ENCODE data around the gene SLC22A17. TPM values are rescaled to one million over a fixed set of nuclear protein-coding genes. Genes with fewer than 3 reads are reported as not detected.

The SLC22A17 gene
- total and polyA plus RNA-seq, 2 of the 4 experiments (the other 2 are of a cell fraction), result 6.6 to 36.0 TPM

DNA sequence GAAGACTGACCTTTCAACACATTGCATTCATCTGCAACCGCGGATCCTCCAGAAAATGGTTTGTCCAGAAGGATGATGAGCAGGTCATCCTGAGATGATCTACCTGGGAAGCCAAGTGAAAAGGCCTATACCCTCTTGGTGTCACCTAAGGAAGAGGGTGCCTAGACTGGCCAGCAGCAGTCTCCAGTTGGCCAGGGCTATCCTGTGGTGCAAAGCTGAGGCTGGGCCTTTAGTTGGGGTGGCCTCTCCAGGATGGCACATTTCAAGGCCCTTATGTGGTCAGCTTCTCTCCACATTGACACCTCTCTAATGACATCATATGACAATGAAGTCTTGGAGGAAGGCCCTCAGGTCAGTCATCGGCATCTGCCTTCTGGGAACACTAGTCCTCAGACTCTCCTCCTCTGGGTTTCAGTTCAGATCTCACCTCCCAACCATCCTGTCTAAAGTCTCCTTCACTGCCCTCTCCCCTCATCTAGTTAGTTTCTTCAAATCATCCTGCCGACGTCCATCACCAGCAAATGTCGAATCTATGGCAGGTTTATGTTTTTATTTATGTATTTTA is 3.3 kb upstream of the SLC22A17 start:
- Histone ChIP-seq H2BK15ac (ENCODE audit: low read depth, low read length) (no peak overlapping the region), H3K4ac (ENCODE audit: low read depth, low read length) (no peak overlapping the region), H3K27ac (ENCODE audit: insufficient read depth, low read length) (no peak overlapping the region), H2BK5ac (ENCODE audit: low read depth, low read length, poor library complexity, severe bottlenecking) (no peak overlapping the region), H3K27me3 (ENCODE audit: control insufficient read depth, insufficient read depth, low read length) (no peaks in the 10 kb centered on the region), H3K4me1 (ENCODE audit: control insufficient read depth, insufficient read depth, low read length) (peaks cover 3% of the 10 kb centered on the region; the same call in 1 of the 2 replicates), H2AFZ (replicated peaks; ENCODE audit: low read length, poor library complexity) (no peak overlapping the region), H4K91ac (ENCODE audit: insufficient read depth, low read depth, low read length) (no peak overlapping the region), H3K4me3 (ENCODE audit: insufficient read depth, low read depth, low read length) (no peak overlapping the region), H3K9me1 (ENCODE audit: insufficient read depth, low read length) (peaks cover 6% of the 10 kb centered on the region; the same call in 1 of the 2 replicates), H4K20me1 (ENCODE audit: insufficient read depth, low read length) (no peaks in the 10 kb centered on the region; the same call in 1 of the 2 replicates), H3K9ac (ENCODE audit: low read depth, low read length) (no peak overlapping the region), H2BK120ac (ENCODE audit: low read depth, low read length) (no peak overlapping the region), H4K8ac (ENCODE audit: low read depth in 2 of 2, low read length in 2 of 2) (no peak overlapping the region), H2AK9ac (replicated peaks; ENCODE audit: low read depth, low read length, poor library complexity) (no peak overlapping the region), H2BK20ac (ENCODE audit: low read depth, low read length) (no peak overlapping the region), H4K5ac (ENCODE audit: low read depth, low read length) (no peak overlapping the region), H3K23ac (ENCODE audit: low read depth, low read length) (no peak overlapping the region), H3K4me2 (ENCODE audit: low read depth, low read length) (no peak overlapping the region), H2AK5ac (ENCODE audit: low read depth, low read length) (no peak overlapping the region), H3K14ac (replicated peaks; ENCODE audit: low read depth, low read length) (no peak overlapping the region), H3K56ac (ENCODE audit: extremely low read depth, insufficient read depth, low read length) (no peak overlapping the region), H3K36me3 (ENCODE audit: control insufficient read depth, insufficient read depth, low read length) (peaks cover 36% of the 10 kb centered on the region), H3K79me1 (ENCODE audit: low read depth in 1 of 2, low read length in 2 of 2) (peaks cover 4 to 9% of the 10 kb centered on the region in 2 experiments; a peak in 3 of 4 replicates), H3K18ac (ENCODE audit: low read depth, low read length) (no peak overlapping the region), H3K9me3 (ENCODE audit: control insufficient read depth, insufficient read depth, low read length) (no peaks in the 10 kb centered on the region)
- DNase-seq, result no peak
- ATAC-seq (ENCODE audit: low read depth), result no peak
- TF ChIP-seq RAD21 (IDR thresholded peaks at IDR 0.05; ENCODE audit: low read length), result no peak
- no peak for TF ChIP-seq MAZ (IDR thresholded peaks at IDR 0.05; ENCODE audit: borderline replicate concordance, low read depth, low read length)
- no peak for TF ChIP-seq CEBPB (IDR thresholded peaks at IDR 0.05; ENCODE audit: low read depth, low read length)
- TF ChIP-seq MXI1 (IDR thresholded peaks at IDR 0.05; ENCODE audit: borderline replicate concordance, low read depth, low read length), result no peak
- TF ChIP-seq, protein P1, sequence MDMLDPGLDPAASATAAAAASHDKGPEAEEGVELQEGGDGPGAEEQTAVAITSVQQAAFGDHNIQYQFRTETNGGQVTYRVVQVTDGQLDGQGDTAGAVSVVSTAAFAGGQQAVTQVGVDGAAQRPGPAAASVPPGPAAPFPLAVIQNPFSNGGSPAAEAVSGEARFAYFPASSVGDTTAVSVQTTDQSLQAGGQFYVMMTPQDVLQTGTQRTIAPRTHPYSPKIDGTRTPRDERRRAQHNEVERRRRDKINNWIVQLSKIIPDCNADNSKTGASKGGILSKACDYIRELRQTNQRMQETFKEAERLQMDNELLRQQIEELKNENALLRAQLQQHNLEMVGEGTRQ (IDR thresholded peaks at IDR 0.05; ENCODE audit: low read depth, low read length), result no peak
- TF ChIP-seq NFE2L2 (IDR thresholded peaks at IDR 0.05; ENCODE audit: low read depth, low read length), result no peak
- TF ChIP-seq CHD1 (IDR thresholded peaks at IDR 0.05; ENCODE audit: low read depth, low read length), result no peak
- no peak for TF ChIP-seq MAFK (IDR thresholded peaks at IDR 0.05; ENCODE audit: low read depth, low read length)
- POLR2A ChIA-PET (ENCODE audit: unreplicated experiment), result no interaction called here
- dilution Hi-C loops (cut with HindIII; ENCODE audit: low sequenced_read_pairs, unreplicated experiment) (no loop called here), in situ Hi-C loops (cut with MboI; ENCODE audit: low sequenced_read_pairs) (no loop called here), intact Hi-C loops (cut with micrococcal nuclease) (no loop called here)
- no TSS peak for BruUV-seq (replicated peaks)
- WGBS, 2 experiments (ENCODE audit: extremely low coverage in 2 of 2, insufficient read length in 1 of 2), result 87% methylated on average over 3 of the region's 6 CpGs; no CpG with 5 or more reads in 1 of the 2 experiments
- CTCF ChIA-PET, result no interaction called here
